ENCODE measurements around the gene WDFY1.
"Not testable (repeated sequence)": the region's sequence is repeated elsewhere in the genome, so short reads cannot be mapped to it uniquely, and the experiment has no call there.

Gene WDFY1

GRCh38 chr2:223889229-223889628, 55.9 kb downstream of the WDFY1 start:
- no peak for DNase-seq

DNA sequence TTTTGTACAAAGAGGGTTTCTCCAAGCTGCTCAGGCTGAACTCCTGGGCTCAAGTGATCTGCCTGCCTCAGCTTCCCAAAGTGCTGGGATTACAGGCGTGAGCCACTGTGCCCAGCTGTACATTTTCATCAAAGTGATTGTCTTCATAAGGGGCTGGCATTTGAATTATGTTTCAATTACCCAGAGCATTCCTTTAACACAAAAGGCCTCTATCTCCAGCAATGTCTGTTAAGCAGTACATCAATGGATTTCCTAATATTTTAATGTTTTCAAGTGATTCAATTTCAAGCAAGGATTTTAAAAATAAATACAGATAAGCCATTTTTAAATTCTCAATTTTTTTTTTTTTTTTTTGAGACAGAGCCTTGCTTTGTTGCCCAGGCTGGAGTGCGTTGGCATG, 56.9 kb downstream of the WDFY1 start:
- no peak for DNase-seq

DNA sequence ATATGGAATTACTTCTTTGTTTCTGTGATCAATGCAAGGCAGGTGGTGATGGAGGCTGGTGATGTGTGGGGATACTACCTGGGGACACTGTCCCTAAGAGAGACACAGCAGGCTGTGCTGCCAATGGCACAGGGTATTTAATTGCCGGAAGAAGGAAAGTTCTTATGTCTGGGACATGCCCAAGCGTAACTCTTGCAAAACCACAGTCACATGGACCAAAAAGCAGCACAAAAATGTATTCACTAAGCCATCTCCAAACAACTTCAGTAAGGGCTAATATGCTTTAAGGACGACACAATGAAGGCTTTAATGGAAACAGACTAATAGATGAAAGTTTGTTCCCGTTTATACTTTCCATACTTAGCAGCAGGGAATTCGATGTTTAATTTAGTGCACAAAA, 58.0 kb downstream of the WDFY1 start:
- no peak for DNase-seq

GRCh38 chr2:223886726-223887125, 58.4 kb downstream of the WDFY1 start:
- no peak for DNase-seq

DNA sequence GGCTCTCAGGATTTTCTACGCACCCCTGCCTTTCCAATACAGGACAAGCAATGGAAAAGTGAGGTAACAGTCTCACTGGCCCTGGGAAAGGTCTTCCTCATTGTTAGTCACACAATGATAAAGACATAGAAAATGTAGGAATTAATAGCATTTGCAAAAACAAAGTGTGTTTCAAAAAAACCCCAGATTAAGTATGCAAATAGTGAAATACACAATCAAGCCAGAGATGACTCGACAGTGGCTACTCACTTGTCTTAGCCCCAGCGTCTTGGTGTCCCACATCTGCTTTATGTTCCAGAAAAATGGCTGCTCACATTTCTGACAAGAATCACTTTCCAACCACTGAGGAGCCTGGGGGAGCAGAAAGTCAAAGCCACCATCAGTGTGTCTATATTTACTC, 60.7 kb downstream of the WDFY1 start:
- peak in 1 of 2 experiments; percentile 36 for DNase-seq

- DNase-seq, result no peak
These were observed 62.4 kb downstream of the WDFY1 start for GRCh38 chr2:223882715-223883114.

- no peak for DNase-seq
These were observed 64.3 kb downstream of the WDFY1 start for GRCh38 chr2:223880796-223881195.

GRCh38 chr2:223877721-223878410, 67.3 kb downstream of the WDFY1 start:
- no peak for DNase-seq

DNA sequence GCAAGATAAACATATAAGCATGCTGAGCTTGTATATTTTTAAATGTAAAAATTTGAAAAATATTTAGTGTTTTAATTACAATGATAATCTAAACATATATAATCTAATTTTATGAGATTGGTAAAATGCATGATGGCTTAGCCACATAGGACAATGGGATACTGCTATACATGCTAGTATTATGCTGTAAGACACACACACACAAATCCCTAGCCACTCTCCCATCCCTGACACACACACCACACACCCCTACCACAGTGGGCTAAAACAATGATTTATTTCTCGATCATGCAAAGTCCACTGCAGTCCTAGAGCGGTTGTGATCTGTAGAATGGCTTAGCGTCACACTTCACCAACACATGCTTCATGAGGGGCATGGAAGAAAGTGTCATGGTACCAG, 71.5 kb downstream of the WDFY1 start:
- DNase-seq, result no peak

GRCh38 chr2:223872772-223873171, 72.4 kb downstream of the WDFY1 start:
- not testable (repeated sequence) for DNase-seq

GRCh38 chr2:223871661-223872060, 73.5 kb downstream of the WDFY1 start:
- not testable (repeated sequence) for DNase-seq

GRCh38 chr2:223870840-223871611, 74.1 kb downstream of the WDFY1 start:
- no peak for DNase-seq

GRCh38 chr2:223868005-223868404, 77.1 kb downstream of the WDFY1 start:
- no peak for DNase-seq

DNA sequence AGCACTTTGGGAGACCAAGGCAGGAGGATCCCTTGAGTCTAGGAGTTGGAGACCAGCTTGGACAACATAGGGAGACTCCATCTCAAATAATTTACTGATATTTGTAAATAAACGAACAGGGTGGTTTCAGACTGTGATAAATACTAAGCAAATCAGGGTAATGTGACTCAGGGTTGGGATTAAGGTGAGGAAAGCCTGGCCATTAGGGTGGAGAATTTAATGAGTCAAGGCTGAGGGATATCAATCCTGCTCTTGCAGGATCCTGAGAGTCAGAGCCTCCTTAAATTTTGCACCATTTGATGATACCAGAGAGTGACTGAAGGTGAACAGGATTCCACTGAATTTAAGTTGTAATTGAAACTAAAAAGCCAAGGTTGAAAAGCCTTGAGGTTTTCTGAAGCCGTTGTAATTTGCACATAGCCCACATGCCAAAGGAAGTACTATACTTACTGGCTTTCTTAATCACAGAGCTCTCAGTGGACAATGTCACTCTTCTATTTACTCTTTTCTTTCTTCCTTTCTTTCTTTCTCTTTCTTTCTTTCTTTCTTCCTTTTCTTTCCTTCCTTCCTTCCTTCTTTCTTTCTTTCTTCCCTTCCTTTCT, 79.1 kb downstream of the WDFY1 start:
- DNase-seq, result no peak

DNA sequence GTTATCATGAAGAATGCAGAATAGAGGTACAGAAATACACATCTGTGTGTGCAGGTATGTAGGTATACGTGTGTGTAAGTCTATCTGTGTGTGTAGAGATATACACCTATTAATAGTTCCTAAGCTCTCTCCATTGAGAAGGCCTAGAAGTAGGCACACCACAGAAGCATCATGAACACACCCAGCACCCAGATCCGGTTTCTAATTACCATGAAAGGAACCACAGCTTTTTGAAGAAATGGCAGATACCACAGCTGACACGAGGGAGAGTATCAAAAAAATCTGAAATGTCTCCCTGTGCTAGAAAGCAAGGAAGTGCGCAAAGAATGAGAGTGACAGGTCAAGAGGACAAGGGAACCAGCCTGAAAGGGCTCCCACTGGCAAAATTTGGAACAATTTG, 80.0 kb downstream of the WDFY1 start:
- no peak for DNase-seq

- no peak for DNase-seq
These were observed 81.6 kb downstream of the WDFY1 start for GRCh38 chr2:223863491-223863890.

DNA sequence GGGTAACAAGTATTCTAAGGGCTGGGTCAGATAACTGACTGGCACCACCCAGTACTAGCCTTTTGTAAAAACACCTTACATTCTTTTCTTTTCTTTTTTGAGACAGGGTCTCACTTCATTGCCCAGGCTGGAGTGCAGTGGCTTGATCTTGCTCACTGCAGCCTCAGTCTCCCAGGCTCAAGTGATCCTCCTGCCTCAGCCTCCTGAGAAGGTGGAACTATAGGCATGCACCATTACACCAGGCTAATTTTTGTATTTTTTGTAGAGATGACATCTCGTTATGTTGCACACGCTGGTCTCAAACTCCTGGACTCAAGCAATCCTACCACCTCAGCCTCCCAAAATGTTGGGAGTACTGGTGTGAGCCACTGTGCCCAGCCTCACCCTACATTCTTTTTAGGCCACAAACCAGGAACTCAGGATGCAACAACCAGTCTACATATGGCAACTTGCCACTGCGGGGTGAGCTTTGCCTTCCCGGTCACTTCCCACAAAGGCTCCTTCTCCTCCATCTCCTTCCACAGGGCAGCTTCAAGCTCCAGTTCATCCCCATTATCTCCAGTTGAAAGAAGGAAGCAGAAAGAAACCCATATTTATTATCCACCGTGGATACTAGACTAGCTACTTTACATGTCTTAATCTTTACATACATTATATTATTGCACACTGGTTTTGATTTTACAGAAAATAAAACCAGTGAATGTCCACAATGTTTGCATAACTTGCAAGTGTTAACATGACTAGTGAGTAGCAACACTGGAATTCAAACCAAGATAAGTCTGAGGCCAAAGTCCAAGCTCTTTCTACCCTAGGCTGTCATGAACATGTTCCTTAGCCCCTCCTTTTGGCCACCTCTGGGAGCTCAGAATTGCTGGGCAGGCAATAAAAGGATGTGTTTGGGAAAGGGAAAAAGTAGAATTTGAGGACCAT, 84.1 kb downstream of the WDFY1 start:
- no peak for DNase-seq

DNA sequence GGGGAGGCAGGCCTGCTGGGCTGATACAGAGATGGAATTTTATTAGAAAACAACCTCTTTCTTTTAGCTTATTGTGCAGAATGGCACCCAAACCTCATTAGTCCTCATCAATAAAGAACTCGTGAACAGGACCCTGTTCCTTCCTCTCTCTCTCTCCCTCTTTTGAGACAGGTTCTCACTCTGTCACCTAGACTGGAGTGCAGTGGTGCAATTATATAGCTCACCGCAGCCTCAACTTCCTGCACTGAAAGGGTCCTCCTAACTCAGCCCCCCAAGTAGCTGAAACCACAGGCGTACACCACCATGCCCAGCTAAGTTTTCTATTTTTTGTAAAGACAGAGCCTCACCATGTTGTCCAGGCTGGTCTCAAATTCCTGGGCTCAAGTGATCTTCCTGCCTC, 86.1 kb downstream of the WDFY1 start:
- no peak for DNase-seq

- no peak for DNase-seq
These were observed 88.6 kb downstream of the WDFY1 start for GRCh38 chr2:223856584-223856983.

- no peak for DNase-seq
These were observed 89.1 kb downstream of the WDFY1 start for GRCh38 chr2:223856021-223856420.

GRCh38 chr2:223855426-223855825, 89.7 kb downstream of the WDFY1 start:
- DNase-seq, result no peak

DNA sequence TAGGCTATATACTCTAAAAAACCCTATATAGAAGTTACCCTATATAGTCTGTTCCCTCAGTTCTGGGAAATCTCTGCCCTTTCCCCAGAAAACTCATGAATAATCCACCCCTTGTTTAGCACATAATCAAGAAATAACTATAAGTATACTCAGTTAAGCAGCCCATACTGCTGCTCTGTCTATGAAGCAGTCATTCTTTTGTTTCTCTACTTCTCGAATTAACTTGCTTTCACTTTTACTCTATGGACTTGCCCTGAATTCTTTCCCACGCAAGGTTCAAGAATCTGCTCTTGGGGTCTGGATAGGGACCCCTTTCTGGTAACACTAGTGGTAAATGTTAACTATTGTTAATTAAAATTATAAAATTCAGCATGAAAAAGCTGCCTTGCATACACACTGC, 90.4 kb downstream of the WDFY1 start:
- DNase-seq, result no peak

- no peak for DNase-seq
These were observed 91.7 kb downstream of the WDFY1 start for GRCh38 chr2:223853425-223853837.

All from activated CD4-positive, alpha-beta T cell treated with anti-CD3 and anti-CD28 coated beads, Interleukin-2, amount 50 U/mL, for 48 hours (primary cell).